A673 (cell line): ENCODE data around the gene UPF3A.

Experiments used
- CTCF ChIP-seq: fragments of 300-800, 200-600 bp; sonication (generic); conservative IDR thresholded peaks from 2 replicates; pipeline ENCODE4 v1.5.1; 2017; ENCODE audit warnings: low read depth, mild to moderate bottlenecking, antibody characterized with exemption, low read length, moderate library complexity, mixed read lengths
- EZH2 ChIP-seq: fragments of 200-600 bp; sonication (generic); IDR thresholded peaks from 2 replicates; pipeline ENCODE4 v1.6.1; 2017; ENCODE audit warnings: borderline replicate concordance, low read depth, mild to moderate bottlenecking, mixed read lengths, antibody characterized with exemption, low read length; ENCODE audit not compliant: poor library complexity, severe bottlenecking

- TF ChIP-seq EZH2 (no peak), CTCF (no peak)
Measured at GRCh38 chr13:114338959-114339358, 57.6 kb downstream of the UPF3A start.
